ENCODE data around the gene RFX4. TPM values are rescaled to one million over a fixed set of nuclear protein-coding genes. Genes with fewer than 3 reads are reported as not detected.

Gene RFX4
- total and polyA plus RNA-seq, 2 of the 13 experiments (the other 11 are each of a cell fraction or from before 2014, with no cell fraction given): not detected

DNA sequence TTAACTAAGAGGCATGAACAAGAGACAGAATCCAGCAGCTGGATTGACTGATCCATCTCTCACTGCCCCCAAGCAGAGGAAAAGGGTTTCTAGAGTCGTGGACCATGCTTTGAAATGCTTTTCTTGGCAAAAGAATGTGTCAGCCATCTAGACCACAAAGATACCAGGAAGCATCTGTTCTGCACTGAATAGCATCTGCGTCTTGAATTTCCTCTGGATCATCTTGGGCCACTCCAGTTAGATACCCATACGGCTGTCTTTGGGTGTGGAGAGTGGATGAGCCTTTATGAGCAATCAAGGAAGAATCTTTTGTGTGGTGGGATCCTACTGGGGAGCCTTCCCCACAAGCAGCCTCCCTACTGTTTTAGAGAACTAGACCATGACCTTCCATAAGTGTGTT lies 16.0 kb upstream of the RFX4 start:
- Histone ChIP-seq H3K27me3 (ENCODE audit: control insufficient read depth in 1 of 2, insufficient read depth in 2 of 2, low read length in 2 of 2) (no peaks in the 10 kb centered on the region; a peak in 1 of 5 replicates), H3K9ac (ENCODE audit: insufficient read depth, low read depth, low read length) (no peak overlapping the region), H2AFZ (ENCODE audit: low read length) (no peak overlapping the region), H3K27ac (ENCODE audit: extremely low read length, insufficient read depth, low read length) (no peak overlapping the region), H3K79me2 (ENCODE audit: insufficient read depth, low read length) (no peaks in the 10 kb centered on the region), H4K20me1 (ENCODE audit: insufficient read depth, low read length) (no peaks in the 10 kb centered on the region), H3K9me3 (ENCODE audit: low read length) (no peaks in the 10 kb centered on the region), H3K4me3 (replicated peaks in 1 of 3; ENCODE audit: insufficient read depth in 1 of 3, low read depth in 2 of 3, low read length in 3 of 3) (no peak overlapping the region), H3K36me3 (replicated peaks in 1 of 2; ENCODE audit: control insufficient read depth in 1 of 2, insufficient read depth in 2 of 2, low read length in 2 of 2) (no peaks in the 10 kb centered on the region), H3K4me2 (ENCODE audit: low read depth, low read length) (no peak overlapping the region), H3K4me1 (ENCODE audit: insufficient read depth, low read length) (no peaks in the 10 kb centered on the region)
- ATAC-seq (no peak), FAIRE-seq (no peak), DNase-seq (ENCODE audit: low spot score) (no peak)
- in situ Hi-C loops (cut with HindIII; ENCODE audit: extremely low pct_ligation_motif_present, low pct_unique_long_range_greater_than_20kb) (no loop called here), intact Hi-C loops (cut with micrococcal nuclease; ENCODE audit: unreplicated experiment) (no loop called here)
- POLR2A ChIA-PET: no interaction called here
- TF ChIP-seq SRF (IDR thresholded peaks at IDR 0.05; ENCODE audit: low read depth, low read length) (no peak), ZSCAN20 (CRISPR knock-in tag; IDR thresholded peaks at IDR 0.05; ENCODE audit: borderline replicate concordance) (no peak), TBP (CRISPR knock-in tag; IDR thresholded peaks at IDR 0.05) (no peak), ZNF543 (CRISPR knock-in tag; IDR thresholded peaks at IDR 0.05) (no peak), ZNF33A (CRISPR knock-in tag; IDR thresholded peaks at IDR 0.05; ENCODE audit: borderline replicate concordance) (no peak), FUBP1 (CRISPR knock-in tag; IDR thresholded peaks at IDR 0.05; ENCODE audit: borderline replicate concordance) (no peak), ZFP36L2 (CRISPR knock-in tag; IDR thresholded peaks at IDR 0.05) (no peak), SOX5 (CRISPR knock-in tag; IDR thresholded peaks at IDR 0.05; ENCODE audit: borderline replicate concordance) (no peak)
- TF ChIP-seq, protein P1, sequence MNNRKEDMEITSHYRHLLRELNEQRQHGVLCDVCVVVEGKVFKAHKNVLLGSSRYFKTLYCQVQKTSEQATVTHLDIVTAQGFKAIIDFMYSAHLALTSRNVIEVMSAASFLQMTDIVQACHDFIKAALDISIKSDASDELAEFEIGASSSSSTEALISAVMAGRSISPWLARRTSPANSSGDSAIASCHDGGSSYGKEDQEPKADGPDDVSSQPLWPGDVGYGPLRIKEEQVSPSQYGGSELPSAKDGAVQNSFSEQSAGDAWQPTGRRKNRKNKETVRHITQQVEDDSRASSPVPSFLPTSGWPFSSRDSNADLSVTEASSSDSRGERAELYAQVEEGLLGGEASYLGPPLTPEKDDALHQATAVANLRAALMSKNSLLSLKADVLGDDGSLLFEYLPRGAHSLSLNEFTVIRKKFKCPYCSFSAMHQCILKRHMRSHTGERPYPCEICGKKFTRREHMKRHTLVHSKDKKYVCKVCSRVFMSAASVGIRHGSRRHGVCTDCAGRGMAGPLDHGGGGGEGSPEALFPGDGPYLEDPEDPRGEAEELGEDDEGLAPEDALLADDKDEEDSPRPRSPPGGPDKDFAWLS (CRISPR knock-in tag; IDR thresholded peaks at IDR 0.05; ENCODE audit: borderline replicate concordance): no peak
- TF ChIP-seq, protein P2, sequence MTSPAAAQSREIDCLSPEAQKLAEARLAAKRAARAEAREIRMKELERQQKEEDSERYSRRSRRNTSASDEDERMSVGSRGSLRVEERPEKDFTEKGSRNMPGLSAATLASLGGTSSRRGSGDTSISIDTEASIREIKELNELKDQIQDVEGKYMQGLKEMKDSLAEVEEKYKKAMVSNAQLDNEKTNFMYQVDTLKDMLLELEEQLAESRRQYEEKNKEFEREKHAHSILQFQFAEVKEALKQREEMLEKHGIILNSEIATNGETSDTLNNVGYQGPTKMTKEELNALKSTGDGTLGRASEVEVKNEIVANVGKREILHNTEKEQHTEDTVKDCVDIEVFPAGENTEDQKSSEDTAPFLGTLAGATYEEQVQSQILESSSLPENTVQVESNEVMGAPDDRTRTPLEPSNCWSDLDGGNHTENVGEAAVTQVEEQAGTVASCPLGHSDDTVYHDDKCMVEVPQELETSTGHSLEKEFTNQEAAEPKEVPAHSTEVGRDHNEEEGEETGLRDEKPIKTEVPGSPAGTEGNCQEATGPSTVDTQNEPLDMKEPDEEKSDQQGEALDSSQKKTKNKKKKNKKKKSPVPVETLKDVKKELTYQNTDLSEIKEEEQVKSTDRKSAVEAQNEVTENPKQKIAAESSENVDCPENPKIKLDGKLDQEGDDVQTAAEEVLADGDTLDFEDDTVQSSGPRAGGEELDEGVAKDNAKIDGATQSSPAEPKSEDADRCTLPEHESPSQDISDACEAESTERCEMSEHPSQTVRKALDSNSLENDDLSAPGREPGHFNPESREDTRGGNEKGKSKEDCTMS (CRISPR knock-in tag; conservative IDR thresholded peaks at IDR 0.05): no peak
- BruUV-seq (replicated peaks): no TSS peak
- CTCF ChIA-PET (ENCODE audit: low intra/inter-chr PET ratio, low total read pairs): no interaction called here
- 24% methylated on average over 2 of the region's 3 CpGs for WGBS (ENCODE audit: low lambda C conversion rate)
